ENCODE measurements around the gene PCNT.

The PCNT gene

GRCh38 chr21:46379691-46380090 lies 55.7 kb downstream of the PCNT start:
- DNase-seq (ENCODE audit: low read depth in 4 of 4, low spot score in 1 of 4), result no peak

- no peak for DNase-seq (ENCODE audit: low read depth in 4 of 4, low spot score in 1 of 4)
Measured at GRCh38 chr21:46381541-46381940, 57.6 kb downstream of the PCNT start.

DNA sequence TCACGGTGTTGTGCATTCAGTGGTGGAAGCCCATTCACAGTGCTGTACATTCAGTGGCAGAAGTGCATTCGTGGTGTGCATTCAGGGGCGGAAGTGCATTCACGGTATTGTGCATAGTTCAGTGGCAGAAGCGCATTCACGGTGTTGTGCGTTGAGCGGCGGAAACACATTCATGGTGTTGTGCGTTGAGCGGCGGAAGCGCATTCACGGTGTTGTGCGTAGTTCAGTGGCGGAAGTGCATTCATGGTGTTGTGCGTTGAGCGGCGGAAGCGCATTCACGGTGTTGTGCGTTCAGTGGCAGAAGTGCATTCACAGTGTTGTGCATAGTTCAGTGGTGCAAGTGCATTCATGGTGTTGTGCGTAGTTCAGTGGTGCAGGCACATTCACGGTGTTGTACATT lies 60.6 kb downstream of the PCNT start:
- DNase-seq (ENCODE audit: low read depth in 4 of 4, low spot score in 1 of 4), result no peak

DNA sequence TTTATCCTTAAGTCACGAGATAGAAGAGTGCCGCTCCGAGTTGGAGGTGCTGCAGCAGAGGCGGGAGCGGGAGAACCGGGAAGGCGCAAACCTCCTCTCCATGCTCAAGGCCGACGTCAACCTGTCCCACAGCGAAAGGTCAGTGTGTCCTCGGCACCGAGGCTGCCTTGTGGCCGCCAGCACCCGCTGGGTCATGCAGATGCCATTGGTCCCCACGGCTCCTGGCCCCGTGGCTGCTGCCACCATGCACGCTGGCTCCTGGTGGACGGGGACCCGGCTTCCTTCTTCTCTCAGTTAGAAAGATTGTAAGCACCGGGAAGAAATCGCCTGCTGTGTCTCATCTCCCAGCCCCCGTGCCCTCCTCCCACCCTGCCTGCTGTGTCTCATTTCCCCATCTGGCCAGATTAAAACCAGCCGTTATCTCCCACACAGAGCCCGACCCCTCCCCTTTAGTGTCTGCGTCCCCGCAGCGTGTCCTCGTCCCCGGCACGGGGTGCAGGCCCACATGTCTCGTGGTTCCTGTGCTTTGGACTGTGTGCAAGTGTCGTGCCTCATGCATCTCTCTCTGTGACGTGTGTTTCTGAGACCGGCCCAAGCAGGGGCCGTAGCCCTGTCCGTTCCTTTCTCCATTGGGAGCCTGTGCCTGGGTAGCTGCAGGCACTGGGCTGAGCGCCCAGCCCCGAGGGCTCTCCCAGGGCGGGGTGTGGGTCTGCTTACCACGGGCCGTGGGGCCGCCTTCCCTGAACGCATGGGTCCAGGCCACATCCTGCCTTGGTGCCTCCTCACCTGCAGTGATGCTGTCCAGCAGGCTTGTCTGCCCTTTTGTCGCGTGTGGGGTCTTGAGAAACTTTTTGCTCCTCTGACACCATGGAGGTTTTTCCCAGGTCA lies 62.1 kb downstream of the PCNT start:
- no peak for DNase-seq (ENCODE audit: low read depth in 4 of 4, low spot score in 1 of 4)

DNA sequence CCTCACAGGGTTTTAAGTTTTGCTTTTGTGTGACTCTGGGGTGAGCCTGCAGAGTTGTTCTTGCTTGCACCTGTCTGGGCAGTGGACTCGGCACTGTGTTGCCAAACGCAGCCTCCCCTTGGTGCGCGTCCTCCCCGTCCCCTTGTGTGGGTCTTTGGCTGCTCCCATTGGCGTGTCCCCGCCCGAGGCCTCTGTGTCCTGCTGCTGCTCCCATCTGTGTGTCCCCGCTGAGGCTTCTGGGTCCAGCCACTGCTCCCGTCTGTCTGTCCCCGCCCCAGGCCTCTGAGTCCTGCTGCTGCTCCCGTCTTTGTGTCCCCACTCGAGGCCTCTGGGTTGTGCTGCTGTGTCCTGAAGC lies 62.8 kb downstream of the PCNT start:
- no peak for DNase-seq (ENCODE audit: low read depth in 4 of 4, low spot score in 1 of 4)

- no peak for DNase-seq (ENCODE audit: low read depth in 4 of 4, low spot score in 1 of 4)
Measured at GRCh38 chr21:46388206-46388880, 64.4 kb downstream of the PCNT start.

- DNase-seq (ENCODE audit: low read depth in 4 of 4, low spot score in 1 of 4), result no peak
Measured at GRCh38 chr21:46388896-46389295, 64.9 kb downstream of the PCNT start.

- DNase-seq (ENCODE audit: low read depth in 4 of 4, low spot score in 1 of 4), result no peak
Measured at GRCh38 chr21:46390603-46391545, 66.9 kb downstream of the PCNT start.

DNA sequence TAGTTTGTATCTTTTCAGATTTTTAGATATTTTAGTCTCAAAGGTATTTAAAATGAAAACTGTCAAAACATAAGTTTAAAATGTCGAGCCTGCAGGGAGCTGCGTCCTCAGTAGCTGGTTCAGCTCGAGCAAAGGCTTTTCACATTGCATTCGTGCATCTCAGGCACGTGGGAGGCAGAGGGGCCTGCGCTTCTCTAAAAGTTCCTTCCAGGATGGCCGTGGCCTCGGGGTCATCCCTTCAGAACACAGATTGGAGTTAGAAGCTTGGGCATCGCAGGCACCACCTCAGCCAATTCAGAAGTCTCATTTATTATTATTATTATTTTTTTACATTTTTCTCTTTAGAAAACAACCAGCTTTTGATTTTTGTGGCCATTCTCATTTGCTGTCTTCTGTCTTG lies 67.8 kb downstream of the PCNT start:
- no peak for DNase-seq (ENCODE audit: low read depth in 4 of 4, low spot score in 1 of 4)

- no peak for DNase-seq (ENCODE audit: low read depth in 4 of 4, low spot score in 1 of 4)
Measured at GRCh38 chr21:46392921-46393320, 69.0 kb downstream of the PCNT start.

DNA sequence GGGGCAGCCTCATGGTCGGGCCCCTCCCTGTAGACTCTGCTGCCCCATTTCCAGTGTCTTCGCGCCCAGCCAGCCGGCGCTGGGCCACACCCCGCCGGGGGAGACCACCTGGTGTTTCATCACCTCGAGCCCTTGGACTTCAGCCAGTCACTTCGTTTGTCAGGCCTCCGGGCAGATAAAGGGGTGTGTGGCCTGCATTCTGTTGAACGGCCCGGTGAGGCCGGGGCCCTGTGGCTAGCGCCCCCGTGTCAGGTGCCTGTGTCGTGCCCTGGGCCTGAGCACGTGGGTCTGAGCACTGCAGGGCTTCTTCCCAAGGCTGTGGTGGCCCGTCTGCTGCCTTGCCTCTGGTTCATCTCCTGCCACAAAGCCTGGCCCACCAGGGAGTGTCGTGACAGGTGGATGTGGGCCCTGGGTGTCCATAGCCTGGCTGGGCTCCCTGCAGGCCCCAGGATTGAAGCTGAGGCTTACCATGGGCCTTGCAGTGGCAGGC lies 69.5 kb downstream of the PCNT start:
- DNase-seq (ENCODE audit: low read depth in 4 of 4, low spot score in 1 of 4), result no peak

- DNase-seq (ENCODE audit: low read depth in 4 of 4, low spot score in 1 of 4), result no peak
Measured at GRCh38 chr21:46393941-46394594, 70.1 kb downstream of the PCNT start.

GRCh38 chr21:46394595-46395104 lies 70.7 kb downstream of the PCNT start:
- DNase-seq (ENCODE audit: low read depth in 4 of 4, low spot score in 1 of 4), result no peak

GRCh38 chr21:46397211-46397905 lies 73.4 kb downstream of the PCNT start:
- DNase-seq (ENCODE audit: low read depth in 4 of 4, low spot score in 1 of 4), result no peak

DNA sequence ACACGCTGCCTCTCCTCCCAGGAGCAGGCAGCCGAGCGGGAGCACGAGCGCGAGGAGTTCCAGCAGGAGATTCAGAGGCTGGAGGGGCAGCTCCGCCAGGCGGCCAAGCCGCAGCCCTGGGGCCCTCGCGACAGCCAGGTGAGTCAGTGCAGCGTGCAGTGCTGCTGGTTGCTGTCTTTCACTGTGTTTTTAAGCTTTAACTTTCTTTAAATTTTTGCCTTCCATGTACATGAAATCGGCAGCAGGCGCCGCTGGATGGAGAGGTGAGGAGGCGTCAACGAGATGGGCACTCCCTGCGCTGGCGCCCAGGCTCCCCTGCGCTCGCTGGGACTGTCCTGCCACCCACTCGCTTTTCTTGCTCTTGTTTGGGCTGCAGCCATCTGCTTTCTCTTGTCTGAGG lies 74.0 kb downstream of the PCNT start:
- no peak for DNase-seq (ENCODE audit: low read depth in 4 of 4, low spot score in 1 of 4)

DNA sequence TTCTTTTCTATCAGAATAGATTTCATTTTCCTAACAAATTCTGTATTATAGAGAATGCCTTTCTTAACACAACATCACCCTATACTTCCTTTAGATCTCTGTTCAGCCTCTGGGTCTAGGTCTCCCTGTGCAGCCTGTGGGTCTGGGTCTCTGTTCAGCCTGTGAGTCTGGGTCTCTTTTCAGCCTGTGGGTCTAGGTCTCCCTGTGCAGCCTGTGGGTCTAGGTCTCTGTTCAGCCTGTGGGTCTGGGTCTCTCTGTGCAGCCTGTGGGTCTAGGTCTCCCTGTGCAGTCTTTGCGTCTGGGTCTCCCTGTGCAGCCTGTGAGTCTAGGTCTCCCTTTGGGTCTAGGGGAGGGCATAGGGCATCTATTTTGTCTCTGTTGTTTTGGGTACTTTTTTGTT lies 75.2 kb downstream of the PCNT start:
- no peak for DNase-seq (ENCODE audit: low read depth in 4 of 4, low spot score in 1 of 4)

GRCh38 chr21:46399686-46400085 lies 75.7 kb downstream of the PCNT start:
- no peak for DNase-seq (ENCODE audit: low read depth in 4 of 4, low spot score in 1 of 4)

DNA sequence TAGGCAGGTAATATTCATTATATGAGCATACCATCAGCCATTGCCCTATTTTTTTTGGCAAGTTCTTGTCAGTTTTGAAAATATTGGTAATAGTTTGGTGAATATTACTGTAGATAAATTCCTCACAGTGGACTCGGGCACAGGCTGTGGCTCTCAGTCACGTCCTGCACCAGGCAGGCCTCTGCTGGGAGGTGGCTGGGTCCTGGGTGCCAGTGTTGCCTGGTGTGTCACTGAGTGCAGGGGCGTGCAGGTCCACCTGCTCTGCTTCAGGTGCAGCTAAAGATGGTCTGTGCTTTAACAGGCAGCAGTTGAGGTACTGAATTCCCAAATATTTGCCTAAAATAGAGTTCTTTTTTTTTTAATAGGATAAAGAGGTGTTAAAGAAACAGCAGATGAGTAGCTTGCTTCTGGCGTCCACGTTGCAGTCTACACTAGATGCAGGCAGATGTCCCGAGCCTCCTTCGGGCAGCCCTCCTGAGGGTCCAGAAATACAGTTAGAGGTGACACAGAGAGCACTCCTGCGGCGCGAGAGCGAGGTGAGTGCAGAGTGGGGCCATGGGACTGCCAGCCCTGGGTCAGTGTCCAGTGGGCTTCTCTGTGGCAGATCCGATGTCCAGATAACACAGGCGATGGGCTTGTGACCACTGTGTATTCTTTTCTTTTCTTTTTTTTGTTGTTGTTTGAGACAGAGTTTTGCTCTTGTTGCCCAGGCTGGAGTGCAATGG lies 77.4 kb downstream of the PCNT start:
- no peak for DNase-seq (ENCODE audit: low read depth in 4 of 4, low spot score in 1 of 4)

DNA sequence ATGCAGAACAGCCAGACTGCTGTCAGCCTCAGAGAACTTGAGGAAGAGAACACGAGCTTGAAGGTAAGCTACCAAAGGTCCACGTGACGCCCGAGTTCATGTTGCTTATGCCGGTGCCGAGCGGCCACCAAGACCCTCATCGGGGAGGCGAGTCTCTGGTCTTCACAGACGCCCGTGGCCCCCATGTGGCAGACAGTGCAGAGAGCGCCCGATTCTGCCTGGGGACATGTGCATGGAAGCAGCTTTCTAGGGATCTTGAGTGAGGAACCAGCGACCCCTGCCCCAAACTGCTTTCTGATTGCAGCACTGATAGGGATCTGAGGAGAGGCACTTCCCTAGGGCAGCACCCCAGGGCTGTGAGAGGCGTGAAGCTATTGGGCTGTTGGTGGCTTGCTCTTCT lies 78.5 kb downstream of the PCNT start:
- DNase-seq (ENCODE audit: low read depth in 4 of 4, low spot score in 1 of 4), result no peak
